ENCODE measurements around the gene GLE1. TPM values are rescaled to one million over a fixed set of nuclear protein-coding genes. Genes with fewer than 3 reads are reported as not detected.

Gene GLE1, protein sequence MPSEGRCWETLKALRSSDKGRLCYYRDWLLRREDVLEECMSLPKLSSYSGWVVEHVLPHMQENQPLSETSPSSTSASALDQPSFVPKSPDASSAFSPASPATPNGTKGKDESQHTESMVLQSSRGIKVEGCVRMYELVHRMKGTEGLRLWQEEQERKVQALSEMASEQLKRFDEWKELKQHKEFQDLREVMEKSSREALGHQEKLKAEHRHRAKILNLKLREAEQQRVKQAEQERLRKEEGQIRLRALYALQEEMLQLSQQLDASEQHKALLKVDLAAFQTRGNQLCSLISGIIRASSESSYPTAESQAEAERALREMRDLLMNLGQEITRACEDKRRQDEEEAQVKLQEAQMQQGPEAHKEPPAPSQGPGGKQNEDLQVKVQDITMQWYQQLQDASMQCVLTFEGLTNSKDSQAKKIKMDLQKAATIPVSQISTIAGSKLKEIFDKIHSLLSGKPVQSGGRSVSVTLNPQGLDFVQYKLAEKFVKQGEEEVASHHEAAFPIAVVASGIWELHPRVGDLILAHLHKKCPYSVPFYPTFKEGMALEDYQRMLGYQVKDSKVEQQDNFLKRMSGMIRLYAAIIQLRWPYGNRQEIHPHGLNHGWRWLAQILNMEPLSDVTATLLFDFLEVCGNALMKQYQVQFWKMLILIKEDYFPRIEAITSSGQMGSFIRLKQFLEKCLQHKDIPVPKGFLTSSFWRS
- polyA plus RNA-seq = 25.3 TPM

- Mint-ChIP-seq H3K9me3 (no peaks in the 10 kb centered on the region), H3K27me3 (no peaks in the 10 kb centered on the region), H3K4me3 (peak within 1 kb of the TSS; percentile 93 to 100 (median 97)), H3K4me1 (peaks cover 22 to 23% (median 22%) of the 10 kb centered on the region in 3 donors), H3K27ac (peak within 1 kb of the TSS; percentile 90 to 98 (median 93)), H3K36me3 (no peaks in the 10 kb centered on the region)
Measured at GRCh38 chr9:128504485-128505413, at the start of gene GLE1. Gene GLE1, plus strand, starts transcription at chr9:128504719. Its CDS starts 87 bp downstream, at chr9:128504806.

GRCh38 chr9:128454991-128455390 lies 49.5 kb upstream of the GLE1 start:
- Mint-ChIP-seq H3K9me3 (peaks cover 0 to 2% (median 0%) of the 10 kb centered on the region in 3 donors), H3K4me3 (peak overlapping the region in 3 of 4 donors; percentile 55 to 85 (median 60)), H3K27ac (peak overlapping the region; percentile 73 to 89 (median 75)), H3K4me1 (peaks cover 5 to 12% (median 9%) of the 10 kb centered on the region in 3 donors), H3K36me3 (no peaks in the 10 kb centered on the region), H3K27me3 (no peaks in the 10 kb centered on the region)

DNA sequence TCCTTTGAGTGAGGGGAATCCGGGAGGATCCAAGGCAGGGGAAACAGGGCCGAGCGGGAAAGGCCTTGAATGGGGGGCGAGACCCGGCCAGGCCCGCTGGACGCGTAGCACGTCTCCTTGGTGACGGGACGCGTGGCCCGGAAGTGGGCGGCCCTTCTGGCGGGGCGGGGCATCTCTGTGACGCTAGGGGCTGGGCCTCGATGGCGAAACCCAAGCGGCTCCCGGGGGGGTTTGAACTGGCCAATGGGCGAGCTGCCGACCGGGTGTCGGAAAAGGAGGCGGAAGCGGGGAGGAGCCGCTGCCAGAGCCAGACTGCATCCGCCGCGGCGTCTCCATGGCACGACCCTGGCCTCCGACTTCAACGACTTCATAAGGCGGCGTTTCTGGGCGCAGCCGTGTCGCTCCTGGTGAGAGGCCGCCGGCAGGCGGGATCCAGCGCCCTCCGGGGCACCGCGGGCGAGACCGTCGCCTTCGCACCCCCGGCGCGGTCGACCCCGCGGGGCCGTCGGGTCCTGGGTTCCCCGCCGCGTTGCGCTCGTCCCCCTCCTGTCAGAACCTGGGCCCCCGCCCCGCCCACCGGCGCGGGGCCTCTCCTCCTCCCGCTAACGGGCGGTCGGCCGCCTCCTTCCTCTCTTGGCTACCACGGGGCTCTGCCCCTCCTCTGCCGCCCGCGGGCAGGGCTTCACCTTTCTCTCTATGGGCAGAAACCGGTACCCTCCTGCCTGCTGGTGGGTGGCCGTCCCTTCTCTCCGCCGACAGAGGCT lies 48.5 kb upstream of the GLE1 start, which contains the start of gene ODF2:
ODF2 (plus strand) TSS at position 158 of the 764 bp plus-strand sequence; CDS start at position 244, 86 bp downstream.
- H3K27me3 Mint-ChIP-seq = no peaks in the 10 kb centered on the region
- peaks cover 5 to 12% (median 9%) of the 10 kb centered on the region in 3 donors for H3K4me1 Mint-ChIP-seq
- no peaks in the 10 kb centered on the region for H3K36me3 Mint-ChIP-seq
- H3K4me3 Mint-ChIP-seq = peak within 1 kb of the TSS; percentile 87 to 99 (median 98)
- peaks cover 0 to 2% (median 0%) of the 10 kb centered on the region in 3 donors for H3K9me3 Mint-ChIP-seq
- peak within 1 kb of the TSS; percentile 75 to 93 (median 82) for H3K27ac Mint-ChIP-seq

DNA sequence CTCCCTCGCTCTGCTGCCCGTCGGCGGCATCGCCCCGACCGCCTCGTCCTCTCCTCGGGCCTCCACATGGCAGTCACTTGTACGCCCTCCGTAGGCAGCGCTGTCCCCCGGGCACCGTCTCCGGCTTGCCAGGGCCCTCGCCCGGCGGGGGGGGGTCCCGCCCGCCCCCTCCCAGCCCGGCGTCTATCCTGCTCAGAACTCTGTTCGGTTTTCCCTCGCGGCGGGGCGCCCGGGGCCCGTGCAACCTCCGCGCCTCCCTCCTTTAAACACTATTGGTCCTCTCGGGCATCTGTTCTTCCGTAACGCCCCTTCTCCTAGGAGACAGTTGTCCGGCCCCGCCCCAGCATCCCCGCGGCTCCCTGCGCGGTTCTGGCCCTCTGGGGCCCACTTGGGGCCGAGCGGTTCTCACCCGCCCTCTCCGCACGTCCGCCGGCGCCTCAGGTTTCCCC lies 47.9 kb upstream of the GLE1 start:
- Mint-ChIP-seq H3K27me3 (no peaks in the 10 kb centered on the region), H3K4me1 (peaks cover 5 to 12% (median 9%) of the 10 kb centered on the region in 3 donors), H3K36me3 (no peaks in the 10 kb centered on the region), H3K4me3 (peak overlapping the region; percentile 87 to 99 (median 98)), H3K27ac (peak overlapping the region; percentile 75 to 91 (median 82)), H3K9me3 (peaks cover 0 to 2% (median 0%) of the 10 kb centered on the region in 3 donors)

- H3K27ac Mint-ChIP-seq = peak overlapping the region in 2 of 3 donors; percentile 75 to 82
- H3K27me3 Mint-ChIP-seq = no peaks in the 10 kb centered on the region
- H3K4me3 Mint-ChIP-seq = peak overlapping the region; percentile 87 to 99 (median 98)
- peaks cover 5 to 12% (median 9%) of the 10 kb centered on the region in 3 donors for H3K4me1 Mint-ChIP-seq
- H3K9me3 Mint-ChIP-seq = peaks cover 0 to 2% (median 0%) of the 10 kb centered on the region in 3 donors
- H3K36me3 Mint-ChIP-seq = no peaks in the 10 kb centered on the region
Measured at GRCh38 chr9:128457207-128457606, 47.3 kb upstream of the GLE1 start.

DNA sequence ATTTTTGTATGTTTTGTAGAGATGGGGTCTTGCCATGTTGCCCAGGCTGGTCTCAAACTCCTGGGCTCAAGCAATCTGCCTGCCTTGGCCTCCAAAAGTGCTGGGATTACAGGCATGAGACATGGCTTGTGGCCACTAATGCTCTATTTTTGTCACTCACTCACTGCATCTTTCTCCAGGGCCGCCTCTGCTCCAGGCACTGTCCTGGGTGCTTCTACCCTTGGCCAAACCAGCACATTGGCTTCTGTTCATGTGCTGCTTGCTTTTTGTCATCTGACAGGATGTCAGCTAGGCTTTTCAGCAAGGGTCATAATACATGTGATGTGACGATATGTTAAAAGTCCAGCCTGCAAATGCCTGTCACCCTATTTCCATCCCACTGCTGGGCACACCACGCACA lies 45.5 kb upstream of the GLE1 start:
- peaks cover 5 to 12% (median 9%) of the 10 kb centered on the region in 3 donors for H3K4me1 Mint-ChIP-seq
- H3K4me3 Mint-ChIP-seq = peak overlapping the region in 2 of 4 donors; percentile 17 to 72
- peaks cover 0 to 2% (median 0%) of the 10 kb centered on the region in 3 donors for H3K9me3 Mint-ChIP-seq
- peak overlapping the region in 1 of 3 donors; percentile 64 for H3K27ac Mint-ChIP-seq
- no peaks in the 10 kb centered on the region for H3K36me3 Mint-ChIP-seq
- H3K27me3 Mint-ChIP-seq = no peaks in the 10 kb centered on the region

DNA sequence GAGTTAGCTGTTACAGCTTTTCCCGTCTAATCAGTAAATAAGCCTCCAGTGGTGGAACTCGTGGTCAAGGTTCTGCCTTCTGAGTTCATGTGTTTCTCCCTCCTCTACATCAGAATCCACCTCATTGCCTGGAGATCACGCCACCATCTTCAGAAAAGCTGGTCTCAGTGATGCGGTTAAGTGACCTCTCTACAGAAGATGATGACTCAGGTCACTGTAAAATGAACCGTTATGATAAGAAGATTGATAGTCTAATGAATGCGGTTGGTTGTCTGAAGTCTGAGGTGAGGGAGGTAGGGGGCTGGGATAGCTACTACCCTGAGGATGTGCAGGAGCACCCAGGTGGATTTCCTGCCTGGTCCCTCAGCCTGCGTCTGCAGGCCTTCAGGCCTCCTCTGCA lies 35.4 kb upstream of the GLE1 start:
- Mint-ChIP-seq H3K27ac (no peak overlapping the region), H3K36me3 (peaks cover 1% of the 10 kb centered on the region), H3K4me1 (no peaks in the 10 kb centered on the region), H3K4me3 (peak overlapping the region in 1 of 4 donors; percentile 28), H3K27me3 (no peaks in the 10 kb centered on the region), H3K9me3 (no peaks in the 10 kb centered on the region)

DNA sequence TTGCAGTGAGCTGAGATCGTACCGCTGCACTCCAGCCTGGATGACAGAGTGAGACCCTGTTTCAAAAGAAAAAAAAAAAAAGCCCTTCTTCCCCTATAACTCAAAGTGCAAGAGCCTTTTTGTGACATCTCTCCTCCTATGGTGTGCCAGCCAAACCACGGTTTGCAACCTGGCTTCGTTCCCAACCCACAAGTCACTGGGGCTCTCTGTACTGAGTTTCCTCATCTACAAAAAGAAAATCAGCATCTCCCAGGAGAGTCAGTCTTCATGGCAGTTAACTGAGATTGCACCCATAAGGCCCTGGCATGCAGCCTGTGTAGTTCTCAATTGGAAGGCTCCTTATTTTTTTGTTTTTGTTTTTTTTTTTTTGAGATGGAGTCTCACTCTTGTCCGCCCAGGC lies 34.0 kb upstream of the GLE1 start:
- Mint-ChIP-seq H3K27ac (no peak overlapping the region), H3K27me3 (no peaks in the 10 kb centered on the region), H3K9me3 (no peaks in the 10 kb centered on the region), H3K4me3 (no peak overlapping the region), H3K36me3 (peaks cover 1% of the 10 kb centered on the region), H3K4me1 (no peaks in the 10 kb centered on the region)

DNA sequence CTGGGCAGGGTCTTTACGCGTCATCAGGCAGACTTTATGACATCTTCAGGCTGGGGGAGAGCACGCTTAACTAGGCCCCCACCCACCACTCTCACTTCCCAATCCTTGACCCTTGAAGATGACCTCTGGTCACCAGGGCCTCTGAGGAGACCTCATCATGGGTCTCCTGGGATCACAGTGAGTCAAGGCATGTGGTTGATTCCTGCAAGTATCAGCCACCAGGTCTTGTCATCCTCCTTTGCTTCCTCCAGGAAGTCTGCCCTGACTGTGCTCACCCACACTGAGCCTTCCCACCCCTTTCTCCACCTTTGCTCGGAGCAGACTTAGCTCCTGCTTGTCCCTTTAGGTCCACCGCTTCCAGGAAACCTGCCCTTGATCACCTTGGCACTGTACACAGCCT lies 31.4 kb upstream of the GLE1 start:
- Mint-ChIP-seq H3K9me3 (no peaks in the 10 kb centered on the region), H3K4me1 (no peaks in the 10 kb centered on the region), H3K27ac (peak overlapping the region in 1 of 3 donors; percentile 70), H3K27me3 (no peaks in the 10 kb centered on the region), H3K4me3 (no peak overlapping the region), H3K36me3 (peaks cover 5% of the 10 kb centered on the region)

DNA sequence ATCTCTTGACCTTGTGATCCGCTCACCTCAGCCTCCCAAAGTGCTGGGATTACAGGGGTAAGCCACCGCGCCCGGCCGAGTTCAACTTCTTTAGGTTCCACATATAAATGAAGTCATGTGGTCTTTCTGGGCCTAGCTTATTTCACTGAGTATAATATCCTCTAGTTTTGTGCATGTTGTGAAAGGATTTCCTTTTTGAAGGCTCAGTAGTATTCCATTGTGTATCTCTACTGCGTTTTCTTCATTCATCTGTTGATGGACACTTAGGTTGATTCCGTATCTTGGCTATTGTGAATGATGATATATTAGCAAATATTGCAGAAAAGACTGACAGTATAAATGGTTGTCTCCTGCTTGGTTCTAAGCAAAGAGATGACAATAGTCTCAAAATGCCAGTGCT lies 28.7 kb upstream of the GLE1 start:
- no peak overlapping the region for H3K27ac Mint-ChIP-seq
- peaks cover 5% of the 10 kb centered on the region for H3K36me3 Mint-ChIP-seq
- H3K27me3 Mint-ChIP-seq = no peaks in the 10 kb centered on the region
- no peak overlapping the region for H3K4me3 Mint-ChIP-seq
- H3K9me3 Mint-ChIP-seq = no peaks in the 10 kb centered on the region
- H3K4me1 Mint-ChIP-seq = no peaks in the 10 kb centered on the region

DNA sequence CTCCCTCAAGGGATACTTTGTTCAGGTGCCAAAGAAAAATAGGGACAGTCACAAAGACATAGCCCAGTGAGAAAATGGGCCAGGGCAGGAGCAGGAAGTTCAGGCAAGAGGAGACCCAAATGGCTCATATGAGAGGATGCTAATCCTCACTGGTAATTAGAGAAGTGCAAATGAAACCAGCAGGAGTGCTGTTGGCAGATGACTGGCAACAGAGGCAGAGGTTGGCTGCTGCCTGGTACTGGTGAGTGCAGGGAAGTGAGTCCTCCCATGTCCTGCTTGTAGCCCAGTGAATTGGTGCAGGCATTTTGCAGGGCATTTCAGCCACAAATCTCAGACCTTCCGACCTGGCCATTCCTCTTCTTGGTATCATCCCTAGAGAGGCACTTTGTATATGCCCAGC lies 25.3 kb upstream of the GLE1 start:
- Mint-ChIP-seq H3K27ac (no peak overlapping the region), H3K9me3 (no peaks in the 10 kb centered on the region), H3K4me1 (no peaks in the 10 kb centered on the region), H3K27me3 (no peaks in the 10 kb centered on the region), H3K4me3 (no peak overlapping the region), H3K36me3 (peaks cover 4% of the 10 kb centered on the region)

DNA sequence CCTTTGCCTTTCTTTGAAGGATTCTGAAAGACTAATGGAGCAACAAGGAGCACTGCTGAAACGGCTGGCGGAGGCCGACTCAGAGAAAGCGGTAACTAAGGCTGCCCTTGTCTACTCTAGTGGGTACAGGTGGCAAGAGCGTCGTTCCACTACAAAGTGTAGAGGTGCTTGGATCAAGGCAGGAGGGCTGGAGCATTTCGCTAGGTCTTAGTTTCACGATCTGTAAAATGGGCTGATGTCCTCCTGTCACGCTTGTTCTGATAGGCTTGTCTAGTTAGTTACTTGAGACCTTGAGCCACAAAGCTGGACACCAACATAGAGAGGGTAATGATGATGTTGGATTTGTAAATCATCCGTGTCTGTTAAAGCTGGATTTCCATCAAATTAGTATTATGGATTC lies 23.0 kb upstream of the GLE1 start:
- Mint-ChIP-seq H3K4me3 (no peak overlapping the region), H3K27me3 (no peaks in the 10 kb centered on the region), H3K27ac (peak overlapping the region in 1 of 3 donors; percentile 94), H3K4me1 (no peaks in the 10 kb centered on the region), H3K36me3 (peaks cover 3% of the 10 kb centered on the region), H3K9me3 (no peaks in the 10 kb centered on the region)

DNA sequence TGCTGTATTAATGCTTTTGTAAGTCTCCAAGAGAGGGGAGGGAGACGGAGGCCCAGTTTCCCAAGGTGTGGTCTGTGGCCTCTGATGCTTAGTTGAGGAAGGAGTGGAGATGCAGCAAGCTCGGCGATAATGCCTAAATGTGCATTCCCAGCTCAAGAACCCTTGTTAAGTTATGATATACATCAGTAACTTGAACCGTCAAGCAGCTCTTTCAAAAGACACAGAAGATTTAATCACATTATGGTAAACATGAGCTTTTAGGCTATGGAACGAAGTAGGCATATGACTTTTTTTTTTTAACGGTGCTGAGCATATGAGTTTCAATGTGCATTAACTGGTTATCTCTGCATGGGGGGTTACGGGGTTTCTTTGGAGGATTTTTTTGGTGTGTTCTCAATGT lies 22.3 kb upstream of the GLE1 start:
- Mint-ChIP-seq H3K9me3 (no peaks in the 10 kb centered on the region), H3K36me3 (peaks cover 3% of the 10 kb centered on the region), H3K4me1 (no peaks in the 10 kb centered on the region), H3K4me3 (no peak overlapping the region), H3K27ac (peak overlapping the region in 1 of 3 donors; percentile 39), H3K27me3 (no peaks in the 10 kb centered on the region)
